ENCODE measurements around the gene UNC13B.

UNC13B gene

GRCh38 chr9:35395076-35395705 is 233.4 kb downstream of the UNC13B start:
- TF ChIP-seq CTCF (IDR thresholded peaks at IDR 0.05; ENCODE audit: extremely low read depth, missing control alignments): no peak
- no peak for DNase-seq (ENCODE audit: low spot score)

- no peak for DNase-seq (ENCODE audit: low spot score)
- TF ChIP-seq CTCF (IDR thresholded peaks at IDR 0.05; ENCODE audit: extremely low read depth, missing control alignments): no peak
Observed at GRCh38 chr9:35395706-35396101, 233.9 kb downstream of the UNC13B start.

- no peak for DNase-seq (ENCODE audit: low spot score)
Observed at GRCh38 chr9:35396560-35397215, 234.9 kb downstream of the UNC13B start.

GRCh38 chr9:35397216-35397698 is 235.4 kb downstream of the UNC13B start:
- DNase-seq (ENCODE audit: low spot score): no peak
- no peak for TF ChIP-seq CTCF (IDR thresholded peaks at IDR 0.05; ENCODE audit: extremely low read depth, missing control alignments)

More at GRCh38 chr9:35396560-35397215, 234.9 kb downstream of the UNC13B start:
- TF ChIP-seq CTCF (IDR thresholded peaks at IDR 0.05; ENCODE audit: extremely low read depth, missing control alignments): no peak

GRCh38 chr9:35397923-35398322 is 236.1 kb downstream of the UNC13B start:
- no peak for TF ChIP-seq CTCF (IDR thresholded peaks at IDR 0.05; ENCODE audit: extremely low read depth, missing control alignments)
- DNase-seq (ENCODE audit: low spot score): no peak

- TF ChIP-seq CTCF (IDR thresholded peaks at IDR 0.05; ENCODE audit: extremely low read depth, missing control alignments): no peak
- DNase-seq (ENCODE audit: low spot score): no peak
Observed at GRCh38 chr9:35398651-35399335, 237.0 kb downstream of the UNC13B start.

GRCh38 chr9:35404865-35405264 is 243.1 kb downstream of the UNC13B start:
- DNase-seq (ENCODE audit: low spot score): no peak

More at GRCh38 chr9:35404865-35405264, 243.1 kb downstream of the UNC13B start:
- TF ChIP-seq CTCF (IDR thresholded peaks at IDR 0.05; ENCODE audit: extremely low read depth, missing control alignments): no peak

Data from GM20000 (cell line).